HCT116 (cell line): ENCODE data around the gene RUNX1. TPM values are rescaled to one million over a fixed set of nuclear protein-coding genes. Genes with fewer than 3 reads are reported as not detected.

ENCODE experiments used
- ATAC-seq: fragments of 200-7000 bp; cut with Tn5 transposase; 2 replicates; pipeline ENCODE4 v1.9.1; 2020; ENCODE audit warnings: mild to moderate bottlenecking, moderate library complexity
- BruUV-seq: library from RNA; stranded (reverse); fragments of 400-500 nt; replicated peaks from 2 replicates; lab custom pipeline; 2021; lab: Mats Ljungman, UMichigan
- CTCF ChIA-PET: fragments of 300-600 bp; sonication (Branson Sonifier 250); formaldehyde crosslinking; loops from one replicate; lab custom pipeline; 2021; ENCODE audit warnings: antibody characterized with exemption; lab: Charles Lee
- POLR2A ChIA-PET: fragments of 300-600, 350-600 bp; sonication (Branson Sonifier 250); formaldehyde crosslinking; loops from one replicate; lab custom pipeline; 2021; ENCODE audit warnings: antibody characterized with exemption; lab: Charles Lee
- RAD21 ChIA-PET, 2 experiments: fragments of 300-600 bp; sonication (Branson Sonifier 250); formaldehyde crosslinking; loops; one replicate each; lab custom pipeline; 2023; ENCODE audit warnings: low total read pairs in 2 of 2; ENCODE audit not compliant: uncharacterized antibody in 2 of 2, unreplicated experiment in 2 of 2, low non-redundant PET in 1 of 2; lab: Charles Lee
- DNase-seq: peaks from one replicate; pipeline ENCODE4 v3.0.0-alpha.2; 2010; ENCODE audit warnings: low read depth, low spot score
- H2AFZ ChIP-seq: fragments of 200-600 bp; shearing (Covaris generic), sonication (generic); 2 replicates; pipeline ENCODE4 v1.6.1; 2017; ENCODE audit warnings: low read depth, mixed run types, mixed read lengths, antibody characterized with exemption, low read length; ENCODE audit not compliant: poor library complexity, severe bottlenecking
- H3K27ac ChIP-seq: 2 replicates; pipeline ENCODE4 v1.5.1; 2012; ENCODE audit warnings: low read depth, low read length
- H3K27me3 ChIP-seq: fragments of 200-600 bp; sonication (generic); 2 replicates; pipeline ENCODE4 v1.6.1; 2016; ENCODE audit warnings: mixed run types, low read length, mixed read lengths; ENCODE audit not compliant: insufficient read depth
- H3K36me3 ChIP-seq, 2 experiments: fragments of 200-500 bp in 1 of 2; fragments of 200-600 bp in 1 of 2; sonication (Bioruptor generic) in 1 of 2; sonication (generic) in 1 of 2; 2 replicates each; pipeline versions ENCODE4 v1.5.1 to v1.6.1; 2014 to 2016; ENCODE audit warnings: low read length in 2 of 2, inconsistent platforms in 1 of 2, mixed read lengths in 1 of 2, mixed run types in 1 of 2; ENCODE audit not compliant: insufficient read depth in 2 of 2, control insufficient read depth in 1 of 2
- H3K4me1 ChIP-seq, 2 experiments: fragments of 200-600 bp in 1 of 2; sonication (generic) in 1 of 2; 2 replicates each; pipeline versions ENCODE4 v1.5.1 to v1.6.1; 2012 to 2017; ENCODE audit warnings: low read length in 2 of 2, inconsistent platforms in 1 of 2, mild to moderate bottlenecking in 1 of 2, mixed read lengths in 1 of 2, mixed run types in 1 of 2, moderate library complexity in 1 of 2; ENCODE audit not compliant: insufficient read depth in 2 of 2, control insufficient read depth in 1 of 2
- H3K4me2 ChIP-seq: fragments of 200-600 bp; sonication (generic); 2 replicates; pipeline ENCODE4 v1.6.1; 2017; ENCODE audit warnings: mixed run types, low read length, mixed read lengths
- H3K4me3 ChIP-seq, 2 experiments: fragments of 200-600 bp in 1 of 2; sonication (generic) in 1 of 2; replicated peaks in 1 of 2; 2 replicates each; pipeline ENCODE4 v1.5.1; 2011 to 2016; ENCODE audit warnings: low read length in 2 of 2, control low read depth in 1 of 2, low read depth in 1 of 2, mild to moderate bottlenecking in 1 of 2, mixed read lengths in 1 of 2, mixed run types in 1 of 2
- H3K79me2 ChIP-seq: fragments of 200-600 bp; sonication (generic); 2 replicates; pipeline ENCODE4 v1.6.1; 2017; ENCODE audit warnings: mild to moderate bottlenecking, mixed run types, low read length, moderate library complexity, mixed read lengths; ENCODE audit not compliant: insufficient read depth
- H3K9ac ChIP-seq: fragments of 200-600 bp; sonication (generic); 2 replicates; pipeline ENCODE4 v1.6.1; 2016; ENCODE audit warnings: low read length, mixed read lengths
- H3K9me2 ChIP-seq: fragments of 200-600 bp; sonication (generic), shearing (Covaris generic); 2 replicates; pipeline ENCODE4 v1.6.1; 2017; ENCODE audit warnings: mixed run types, mild to moderate bottlenecking, moderate library complexity; ENCODE audit not compliant: insufficient read depth
- H3K9me3 ChIP-seq, 2 experiments: fragments of 200-500 bp in 1 of 2; fragments of 200-600 bp in 1 of 2; sonication (Bioruptor generic) in 1 of 2; sonication (generic) in 1 of 2; 2 replicates each; pipeline ENCODE4 v1.6.1; 2014 to 2017; ENCODE audit warnings: low read length in 2 of 2, mixed read lengths in 2 of 2, inconsistent platforms in 1 of 2, low read depth in 1 of 2, mild to moderate bottlenecking in 1 of 2, mixed run types in 1 of 2, moderate library complexity in 1 of 2; ENCODE audit not compliant: control insufficient read depth in 1 of 2, insufficient read depth in 1 of 2
- H4K20me1 ChIP-seq: fragments of 200-600 bp; sonication (generic), shearing (Covaris generic); 2 replicates; pipeline ENCODE4 v1.6.1; 2017; ENCODE audit warnings: mixed run types, mild to moderate bottlenecking, moderate library complexity; ENCODE audit not compliant: insufficient read depth
- ATF3 ChIP-seq: IDR thresholded peaks from 2 replicates; pipeline ENCODE4 v1.6.1; 2012
- CBX3 ChIP-seq: IDR thresholded peaks from 2 replicates; pipeline ENCODE4 v1.6.1; 2012; ENCODE audit warnings: low read depth
- CTCF ChIP-seq, 3 experiments: fragments of 200-600 bp in 1 of 3; sonication (generic) in 1 of 3; IDR thresholded peaks in 2 of 3; conservative IDR thresholded peaks in 1 of 3; 2 replicates each; pipeline ENCODE4 v1.5.1; 2012 to 2017; ENCODE audit warnings: low read depth in 2 of 3, low read length in 2 of 3, antibody characterized with exemption in 1 of 3, borderline replicate concordance in 1 of 3, control low read depth in 1 of 3, mild to moderate bottlenecking in 1 of 3, mixed read lengths in 1 of 3, mixed run types in 1 of 3, moderate library complexity in 1 of 3; ENCODE audit not compliant: insufficient read depth in 1 of 3
- EGR1 ChIP-seq: IDR thresholded peaks from 2 replicates; pipeline ENCODE4 v1.6.1; 2012; ENCODE audit warnings: low read depth
- EZH2phosphoT487 ChIP-seq: fragments of 200-600 bp; IDR thresholded peaks from 2 replicates; pipeline ENCODE4 v1.6.1; 2018; ENCODE audit warnings: antibody characterized with exemption, borderline replicate concordance
- JUND ChIP-seq: IDR thresholded peaks from 2 replicates; pipeline ENCODE4 v1.6.1; 2012
- MAX ChIP-seq: IDR thresholded peaks from 2 replicates; pipeline ENCODE4 v1.6.1; 2012
- POLR2A ChIP-seq: IDR thresholded peaks from 2 replicates; pipeline ENCODE4 v1.7.0; 2011; ENCODE audit warnings: borderline replicate concordance; ENCODE audit not compliant: insufficient read depth, insufficient read length; ENCODE audit errors: extremely low read depth
- POLR2AphosphoS5 ChIP-seq: IDR thresholded peaks from 2 replicates; pipeline ENCODE4 v1.6.1; 2011; ENCODE audit warnings: mild to moderate bottlenecking, low read depth, low read length, moderate library complexity
- RAD21 ChIP-seq: IDR thresholded peaks from 2 replicates; pipeline ENCODE4 v1.6.1; 2012; ENCODE audit warnings: low read depth, mild to moderate bottlenecking
- SIN3A ChIP-seq: IDR thresholded peaks from 2 replicates; pipeline ENCODE4 v1.6.1; 2012; ENCODE audit warnings: low read depth
- SP1 ChIP-seq: IDR thresholded peaks from 2 replicates; pipeline ENCODE4 v1.6.1; 2012; ENCODE audit warnings: low read depth
- TCF7L2 ChIP-seq: IDR thresholded peaks from 2 replicates; pipeline ENCODE4 v1.7.0; 2011; ENCODE audit warnings: borderline replicate concordance, inconsistent platforms; ENCODE audit not compliant: insufficient read depth, insufficient read length; ENCODE audit errors: extremely low read depth
- YY1 ChIP-seq: IDR thresholded peaks from 2 replicates; pipeline ENCODE4 v1.6.1; 2011; ENCODE audit warnings: low read length, low read depth, moderate library complexity, mild to moderate bottlenecking; ENCODE audit not compliant: insufficient replicate concordance; ENCODE audit errors: extremely low read depth
- ZBTB33 ChIP-seq: IDR thresholded peaks from 2 replicates; pipeline ENCODE4 v1.6.1; 2011; ENCODE audit warnings: mild to moderate bottlenecking, low read length, moderate library complexity; ENCODE audit not compliant: insufficient replicate concordance; ENCODE audit errors: extremely low read depth
- ZFX ChIP-seq: fragments of 450-650 bp; IDR thresholded peaks from 2 replicates; pipeline ENCODE4 v1.6.1; 2017
- intact Hi-C: fragments of 100-400 bp; cut with micrococcal nuclease; formaldehyde crosslinking; loops from 2 replicates; pipeline ENCODE4 v1.10.0; 2022
- total RNA-seq: library from RNA; stranded (reverse); gene quantifications from one replicate; pipeline ENCODE4 v1.2.1, GENCODE V29; 2021; ENCODE audit not compliant: unreplicated experiment

Gene RUNX1
- total RNA-seq, 1 experiment from 2014 or later, result 33.5 TPM

- Histone ChIP-seq H3K27me3 (no peaks in the 10 kb centered on the region; the same call in 1 of the 2 replicates), H3K79me2 (no peaks in the 10 kb centered on the region), H2AFZ (no peak overlapping the region), H3K9ac (no peak overlapping the region), H3K4me3 (no peak overlapping the region), H3K27ac (no peak overlapping the region), H3K36me3 (no peaks in the 10 kb centered on the region), H3K9me3 (no peaks in the 10 kb centered on the region), H4K20me1 (no peaks in the 10 kb centered on the region), H3K4me2 (no peak overlapping the region), H3K9me2 (no peaks in the 10 kb centered on the region), H3K4me1 (peaks cover 5 to 15% of the 10 kb centered on the region in 2 experiments)
- RAD21 ChIA-PET, result no interaction called here
- DNase-seq (no peak), ATAC-seq (no peak)
- intact Hi-C loops, result no loop called here
- no TSS peak for BruUV-seq
- CTCF ChIA-PET, result no interaction called here
- POLR2A ChIA-PET, result no interaction called here
- TF ChIP-seq CBX3 (no peak), POLR2A (no peak), MAX (no peak), SIN3A (no peak), ZBTB33 (no peak), YY1 (no peak), POLR2AphosphoS5 (no peak), CTCF (IDR thresholded peaks at IDR 0.05 in 2 of 3, conservative IDR thresholded peaks at IDR 0.05 in 1 of 3; ENCODE audit: borderline replicate concordance in 1 of 3, insufficient read depth in 1 of 3, low read depth in 2 of 3, low read length in 2 of 3) (no peak), EGR1 (no peak), ATF3 (no peak), ZFX (no peak), JUND (no peak), TCF7L2 (no peak), RAD21 (no peak), SP1 (no peak), EZH2phosphoT487 (no peak)
Observed at GRCh38 chr21:34911360-34911759, 137.7 kb downstream of the RUNX1 start.
